GM12878 (cell line): ENCODE data around the gene CCDC63.

Experiments
- POLR2A ChIP-seq: IDR thresholded peaks from 2 replicates; pipeline ENCODE4 v1.6.1; 2011; ENCODE audit warnings: low read depth, mild to moderate bottlenecking, low read length
- POLR2AphosphoS2 ChIP-seq: IDR thresholded peaks from 2 replicates; pipeline ENCODE4 v1.6.1; 2011; ENCODE audit warnings: low read depth, mild to moderate bottlenecking, low read length, improper control_type of control experiment, moderate library complexity
- SIN3A ChIP-seq: IDR thresholded peaks from 2 replicates; pipeline ENCODE4 v1.6.1; 2012; ENCODE audit warnings: low read depth, low read length, improper control_type of control experiment
- TF ChIP-seq, protein P1 (sequence below), 3 experiments: IDR thresholded peaks in 2 of 3; conservative IDR thresholded peaks in 1 of 3; 2 replicates each; pipeline ENCODE4 v1.5.1; 2011; ENCODE audit warnings: low read depth in 3 of 3, low read length in 3 of 3, mild to moderate bottlenecking in 3 of 3, control low read depth in 2 of 3, moderate library complexity in 2 of 3, inconsistent platforms in 1 of 3, mixed read lengths in 1 of 3; ENCODE audit not compliant: control insufficient read depth in 2 of 3, insufficient read depth in 1 of 3; ENCODE audit errors: extremely low read depth in 1 of 3
- TF ChIP-seq, protein P2 (sequence below): IDR thresholded peaks from 2 replicates; pipeline ENCODE4 v1.6.1; 2012; ENCODE audit warnings: low read depth, low read length, improper control_type of control experiment

DNA sequence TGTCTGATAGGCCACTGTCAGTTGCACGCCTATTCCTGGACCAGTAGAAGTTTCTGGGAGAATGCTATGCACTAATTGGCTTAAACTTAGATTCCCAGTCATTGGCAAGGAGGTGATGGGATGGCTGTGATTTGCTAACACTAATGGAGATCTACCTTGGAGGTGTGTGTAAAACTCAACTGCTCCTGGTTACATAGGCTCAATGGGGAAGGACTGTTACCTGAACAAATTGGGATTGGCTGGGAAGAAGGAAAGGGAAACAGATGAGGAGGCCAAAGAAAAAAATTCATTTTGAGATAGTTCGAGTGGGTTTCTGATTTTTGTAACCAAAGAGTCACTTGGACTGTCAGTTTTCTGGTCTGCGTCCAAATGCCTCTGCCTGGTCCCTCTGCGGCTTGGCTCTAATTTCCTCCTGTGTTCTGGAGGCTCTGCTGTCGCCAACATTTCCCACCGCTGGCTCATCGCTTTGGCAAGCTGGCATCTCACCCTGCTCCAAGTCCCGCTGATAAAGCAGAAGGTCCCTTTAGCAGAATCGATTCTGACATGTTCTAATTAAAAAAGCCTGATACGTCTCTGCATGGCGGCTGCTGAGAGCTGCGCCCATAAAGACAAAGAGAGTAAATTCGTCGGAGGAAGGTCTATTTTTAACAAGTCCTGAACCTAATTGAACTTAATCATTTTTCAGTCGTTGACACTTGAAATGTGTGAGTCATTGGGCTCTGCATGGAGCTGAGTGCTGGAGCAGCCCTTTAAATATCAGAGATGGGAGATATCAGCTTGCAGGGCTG, 2.0 kb upstream of the CCDC63 start:
- TF ChIP-seq POLR2A (no peak), POLR2AphosphoS2 (no peak), SIN3A (no peak)
- TF ChIP-seq, protein P1, sequence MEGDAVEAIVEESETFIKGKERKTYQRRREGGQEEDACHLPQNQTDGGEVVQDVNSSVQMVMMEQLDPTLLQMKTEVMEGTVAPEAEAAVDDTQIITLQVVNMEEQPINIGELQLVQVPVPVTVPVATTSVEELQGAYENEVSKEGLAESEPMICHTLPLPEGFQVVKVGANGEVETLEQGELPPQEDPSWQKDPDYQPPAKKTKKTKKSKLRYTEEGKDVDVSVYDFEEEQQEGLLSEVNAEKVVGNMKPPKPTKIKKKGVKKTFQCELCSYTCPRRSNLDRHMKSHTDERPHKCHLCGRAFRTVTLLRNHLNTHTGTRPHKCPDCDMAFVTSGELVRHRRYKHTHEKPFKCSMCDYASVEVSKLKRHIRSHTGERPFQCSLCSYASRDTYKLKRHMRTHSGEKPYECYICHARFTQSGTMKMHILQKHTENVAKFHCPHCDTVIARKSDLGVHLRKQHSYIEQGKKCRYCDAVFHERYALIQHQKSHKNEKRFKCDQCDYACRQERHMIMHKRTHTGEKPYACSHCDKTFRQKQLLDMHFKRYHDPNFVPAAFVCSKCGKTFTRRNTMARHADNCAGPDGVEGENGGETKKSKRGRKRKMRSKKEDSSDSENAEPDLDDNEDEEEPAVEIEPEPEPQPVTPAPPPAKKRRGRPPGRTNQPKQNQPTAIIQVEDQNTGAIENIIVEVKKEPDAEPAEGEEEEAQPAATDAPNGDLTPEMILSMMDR (IDR thresholded peaks at IDR 0.05 in 2 of 3, conservative IDR thresholded peaks at IDR 0.05 in 1 of 3; ENCODE audit: control insufficient read depth in 2 of 3, extremely low read depth in 1 of 3, insufficient read depth in 1 of 3, low read depth in 3 of 3, low read length in 3 of 3) = no peak
- TF ChIP-seq, protein P2, sequence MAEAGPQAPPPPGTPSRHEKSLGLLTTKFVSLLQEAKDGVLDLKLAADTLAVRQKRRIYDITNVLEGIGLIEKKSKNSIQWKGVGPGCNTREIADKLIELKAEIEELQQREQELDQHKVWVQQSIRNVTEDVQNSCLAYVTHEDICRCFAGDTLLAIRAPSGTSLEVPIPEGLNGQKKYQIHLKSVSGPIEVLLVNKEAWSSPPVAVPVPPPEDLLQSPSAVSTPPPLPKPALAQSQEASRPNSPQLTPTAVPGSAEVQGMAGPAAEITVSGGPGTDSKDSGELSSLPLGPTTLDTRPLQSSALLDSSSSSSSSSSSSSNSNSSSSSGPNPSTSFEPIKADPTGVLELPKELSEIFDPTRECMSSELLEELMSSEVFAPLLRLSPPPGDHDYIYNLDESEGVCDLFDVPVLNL = no peak
